HG03457 (cell line): ENCODE measurements around the gene KCNJ2.

Experiments
- ATAC-seq: cut with Tn5 transposase; IDR thresholded peaks from one replicate; pipeline ENCODE4 v1.9.1; 2021; ENCODE audit warnings: moderate number of reproducible peaks; ENCODE audit not compliant: unreplicated experiment

Gene KCNJ2

GRCh38 chr17:70202840-70203239 lies 33.5 kb downstream of the KCNJ2 start:
- no peak for ATAC-seq

- ATAC-seq = no peak
These were observed 35.1 kb downstream of the KCNJ2 start for GRCh38 chr17:70204431-70204830.

GRCh38 chr17:70205401-70205800 lies 36.1 kb downstream of the KCNJ2 start:
- no peak for ATAC-seq

GRCh38 chr17:70206361-70207010 lies 37.2 kb downstream of the KCNJ2 start:
- ATAC-seq = no peak

GRCh38 chr17:70207184-70207583 lies 37.9 kb downstream of the KCNJ2 start:
- no peak for ATAC-seq

GRCh38 chr17:70208080-70208794 lies 38.9 kb downstream of the KCNJ2 start:
- ATAC-seq = no peak

GRCh38 chr17:70208825-70209555 lies 39.7 kb downstream of the KCNJ2 start:
- no peak for ATAC-seq

- ATAC-seq = no peak
These were observed 46.3 kb downstream of the KCNJ2 start for GRCh38 chr17:70215656-70216055.

GRCh38 chr17:70217571-70217970 lies 48.2 kb downstream of the KCNJ2 start:
- ATAC-seq = no peak

GRCh38 chr17:70225276-70225675 lies 55.9 kb downstream of the KCNJ2 start:
- no peak for ATAC-seq
